HG02852 (cell line): ENCODE measurements around the gene PCNX1.
"Not testable (repeated sequence)": the region's sequence is repeated elsewhere in the genome, so short reads cannot be mapped to it uniquely, and the experiment has no call there.

Experiments used
- ATAC-seq: cut with Tn5 transposase; IDR thresholded peaks from one replicate; pipeline ENCODE4 v1.9.1; 2021; ENCODE audit warnings: mild to moderate bottlenecking, moderate library complexity; ENCODE audit not compliant: unreplicated experiment

Gene PCNX1

GRCh38 chr14:70909733-70910614 lies 2.7 kb downstream of the PCNX1 start:
- ATAC-seq = no peak

GRCh38 chr14:70915415-70915814 lies 8.2 kb downstream of the PCNX1 start:
- ATAC-seq = no peak

DNA sequence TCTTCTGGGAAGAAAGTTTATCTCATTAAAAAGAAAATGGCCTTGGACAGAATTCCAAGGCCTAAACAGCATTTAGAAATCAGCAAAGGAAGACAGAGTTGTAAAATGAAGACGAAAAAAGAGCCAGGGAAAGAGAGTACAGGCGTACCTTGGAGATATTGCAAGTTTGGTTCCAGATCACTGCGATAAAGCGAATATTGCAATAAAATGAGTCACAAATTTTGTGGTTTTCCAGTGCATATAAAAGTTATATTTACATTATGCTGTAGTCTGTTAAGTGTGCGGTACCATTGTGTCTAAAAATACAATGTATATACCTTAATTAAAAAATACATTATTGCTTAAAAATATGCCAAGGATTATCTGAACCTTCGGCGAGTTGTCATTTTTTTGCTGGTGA lies 9.0 kb downstream of the PCNX1 start:
- ATAC-seq = no peak

GRCh38 chr14:70916799-70917198 lies 9.5 kb downstream of the PCNX1 start:
- no peak for ATAC-seq

DNA sequence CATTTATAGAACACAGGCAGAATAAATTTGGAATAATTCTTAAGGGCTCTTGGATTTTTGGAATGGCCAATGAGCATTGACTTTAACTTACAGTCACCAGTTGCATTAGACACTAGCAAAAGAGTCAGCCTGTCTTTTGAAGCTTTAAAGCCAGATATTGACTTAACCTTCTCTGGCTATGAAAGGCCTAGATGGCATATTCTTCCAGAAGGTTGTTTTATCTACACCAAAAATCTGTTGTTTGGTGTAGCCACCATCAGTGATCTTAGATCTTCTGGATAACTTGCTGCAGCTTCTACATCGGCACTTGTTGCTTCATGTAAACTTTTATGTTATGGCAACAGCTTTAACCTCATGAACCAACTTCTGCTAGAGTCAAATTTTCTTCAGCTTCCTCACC lies 10.4 kb downstream of the PCNX1 start:
- ATAC-seq = no peak

- no peak for ATAC-seq
Measured at GRCh38 chr14:70919774-70920173, 12.5 kb downstream of the PCNX1 start.

DNA sequence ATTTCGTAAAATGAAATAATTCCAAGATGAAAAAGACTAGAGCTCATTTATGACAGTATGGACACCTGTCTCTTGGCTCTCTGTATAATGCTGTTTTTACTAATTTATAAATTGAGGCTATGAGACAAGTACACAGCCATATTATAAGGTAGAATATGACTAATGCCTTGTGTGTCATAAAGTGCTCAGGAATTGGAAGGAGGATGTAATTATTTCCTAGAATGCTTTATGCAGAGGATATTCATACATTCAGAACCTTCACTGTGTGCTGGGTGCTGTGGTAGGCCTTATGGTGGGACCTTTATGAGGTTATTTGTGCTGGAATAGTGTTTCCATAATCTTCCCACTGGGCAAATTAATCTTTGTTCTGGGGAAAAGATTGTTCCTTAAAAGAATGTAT lies 13.3 kb downstream of the PCNX1 start:
- ATAC-seq = no peak

- ATAC-seq = no peak
Measured at GRCh38 chr14:70921669-70922068, 14.4 kb downstream of the PCNX1 start.

- ATAC-seq = no peak
Measured at GRCh38 chr14:70924521-70924920, 17.3 kb downstream of the PCNX1 start.

DNA sequence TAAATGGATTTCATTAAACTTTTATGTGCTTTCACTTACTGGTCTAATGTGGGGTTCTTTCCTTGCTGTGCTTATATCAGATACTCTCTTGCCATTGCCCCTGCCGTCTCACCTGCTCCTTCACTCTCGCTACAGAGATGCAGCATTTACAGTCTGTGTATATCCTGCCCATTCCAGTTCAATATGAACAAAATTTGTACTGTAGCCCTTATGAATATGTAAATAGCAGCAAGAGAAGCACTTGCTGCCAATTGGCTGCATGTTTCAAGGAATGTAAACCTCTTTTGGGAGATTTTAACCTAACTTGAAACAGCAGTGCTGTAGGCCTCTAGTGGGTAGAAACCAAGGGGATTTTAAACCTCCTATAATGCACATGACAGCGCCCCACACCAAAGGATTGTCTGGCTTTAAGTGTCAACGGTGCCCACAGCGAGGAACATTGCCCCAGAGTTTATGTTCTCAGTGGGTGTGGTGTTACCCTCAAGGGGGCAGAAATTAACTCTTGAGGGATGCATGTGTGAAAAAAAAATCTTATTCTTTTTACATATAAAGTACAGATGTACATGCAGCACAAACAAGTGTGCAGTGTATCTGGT lies 19.1 kb downstream of the PCNX1 start:
- no peak for ATAC-seq

GRCh38 chr14:70931008-70931407 lies 23.7 kb downstream of the PCNX1 start:
- ATAC-seq = no peak

GRCh38 chr14:70934084-70934483 lies 26.8 kb downstream of the PCNX1 start:
- ATAC-seq = no peak

DNA sequence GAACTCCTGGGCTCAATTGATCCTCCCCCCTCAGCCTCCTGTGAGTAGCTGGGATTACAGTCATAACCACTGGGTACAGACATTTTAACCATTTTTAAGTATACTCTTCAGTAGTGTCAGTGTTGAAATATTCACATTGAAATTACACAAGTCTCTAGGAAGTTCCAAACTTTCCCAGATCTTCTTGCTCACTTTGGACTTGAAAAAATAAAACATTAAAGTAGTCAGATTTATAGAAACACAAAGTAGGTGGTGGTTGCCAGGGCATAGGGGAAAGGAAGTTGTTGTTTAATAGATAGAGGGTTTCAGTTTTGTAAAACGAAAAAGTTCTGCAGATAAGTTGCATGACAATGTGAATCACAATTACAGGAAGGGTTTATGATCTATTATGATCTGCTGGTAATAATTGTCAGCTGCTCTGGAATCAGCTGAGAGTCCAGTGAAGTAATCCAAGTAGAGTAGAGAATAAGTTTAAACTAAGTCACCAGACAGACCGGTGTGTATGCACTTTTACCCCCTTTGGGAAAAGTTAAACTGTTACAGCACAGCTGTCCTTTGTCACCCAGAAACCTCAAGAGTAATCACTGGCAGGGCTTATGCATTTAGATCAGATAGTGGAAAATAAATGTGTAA lies 27.4 kb downstream of the PCNX1 start:
- ATAC-seq = no peak

DNA sequence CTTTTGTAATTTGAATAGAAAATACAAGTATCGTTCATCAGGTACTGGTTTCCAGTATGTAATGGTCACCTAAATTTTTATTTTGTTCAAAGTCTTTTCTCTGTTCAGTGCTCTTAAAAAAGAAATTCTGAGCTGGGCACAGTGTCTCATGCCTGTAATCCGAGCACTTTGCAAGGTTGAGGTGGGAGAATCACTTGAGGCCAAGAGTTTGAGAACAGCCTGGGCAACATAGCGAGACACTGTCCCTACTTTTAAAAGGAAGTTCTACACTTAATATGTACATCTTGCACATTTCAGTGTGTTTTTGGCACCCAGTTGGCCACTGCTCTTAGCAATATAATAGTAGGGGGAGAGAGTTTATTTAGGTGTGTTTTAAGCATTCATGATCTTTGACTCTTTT lies 27.9 kb downstream of the PCNX1 start:
- ATAC-seq = no peak

GRCh38 chr14:70939693-70940092 lies 32.4 kb downstream of the PCNX1 start:
- not testable (repeated sequence) for ATAC-seq

GRCh38 chr14:70941637-70942341 lies 34.5 kb downstream of the PCNX1 start:
- ATAC-seq = not testable (repeated sequence)

DNA sequence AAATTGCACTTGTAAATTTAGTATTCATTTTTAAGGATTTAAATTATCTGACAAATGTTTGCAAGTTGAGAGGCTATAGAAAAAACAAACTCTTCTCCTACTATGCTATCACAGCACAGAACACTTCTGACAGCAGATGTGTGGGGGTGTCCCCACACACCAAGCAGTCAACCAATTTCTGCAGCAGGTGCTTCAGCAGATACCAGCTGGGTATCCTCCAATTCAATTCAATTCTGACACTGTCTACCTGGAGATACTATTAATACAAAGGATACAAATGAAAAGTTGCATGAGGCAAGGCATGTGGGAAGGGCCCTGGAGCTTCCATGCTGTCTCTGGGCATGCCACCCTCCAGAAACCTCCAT lies 35.1 kb downstream of the PCNX1 start:
- ATAC-seq = no peak

DNA sequence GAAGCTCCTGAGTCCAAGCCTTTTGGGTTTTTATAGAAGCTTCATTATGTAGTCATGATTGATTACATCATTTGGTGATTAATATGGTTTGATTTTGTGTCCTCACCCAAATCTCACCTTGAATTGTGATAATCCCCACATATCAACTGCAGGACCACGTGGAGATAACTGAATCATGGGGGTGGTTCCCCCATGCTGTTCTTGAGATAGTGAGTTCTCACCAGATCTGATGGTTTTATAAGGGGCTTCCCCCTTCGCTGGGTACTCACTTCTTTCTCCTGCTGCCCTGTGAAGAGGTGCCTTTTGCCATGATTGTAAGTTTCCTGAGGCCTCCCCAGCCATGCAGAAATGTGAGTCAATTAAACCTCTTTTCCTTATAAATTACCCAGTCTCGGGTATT lies 35.5 kb downstream of the PCNX1 start:
- ATAC-seq = not testable (repeated sequence)

- ATAC-seq = no peak
Measured at GRCh38 chr14:70943838-70944237, 36.6 kb downstream of the PCNX1 start.

- ATAC-seq = no peak
Measured at GRCh38 chr14:70947739-70948138, 40.5 kb downstream of the PCNX1 start.

DNA sequence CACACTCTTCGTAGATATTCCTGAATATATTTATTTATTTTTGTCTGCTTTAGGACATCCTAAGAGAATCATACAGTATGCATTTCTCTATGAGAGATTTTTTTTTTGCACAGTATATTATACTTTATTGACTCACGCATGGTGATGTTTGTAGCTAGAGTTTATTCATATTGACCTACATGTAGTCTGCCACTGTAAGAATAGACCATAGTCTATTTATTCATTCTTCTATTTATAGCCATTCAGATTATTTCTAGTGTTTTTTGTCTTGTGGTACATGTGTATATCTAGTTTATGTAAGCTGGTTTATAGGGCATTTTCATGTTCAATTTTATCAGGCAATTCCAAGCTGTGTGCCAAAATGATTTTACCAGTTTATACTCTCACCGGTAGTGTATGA lies 45.2 kb downstream of the PCNX1 start:
- ATAC-seq = no peak
